ENCODE data around the gene OSBPL3. TPM values are rescaled to one million over a fixed set of nuclear protein-coding genes. Genes with fewer than 3 reads are reported as not detected.

OSBPL3 gene
- polyA plus RNA-seq, 1 donor from 2014 or later: 0.26 TPM

- H3F3A ChIP-seq (ENCODE audit: insufficient read depth, low read length, poor library complexity, severe bottlenecking): no peaks in the 10 kb centered on the region
- H3K27ac ChIP-seq (ENCODE audit: low read length): no peak overlapping the region
- no peaks in the 10 kb centered on the region for H3K9me3 ChIP-seq (ENCODE audit: low read length)
- no peak overlapping the region for H3K4me3 ChIP-seq (ENCODE audit: low read length)
- H3K9me2 ChIP-seq (ENCODE audit: insufficient read depth, low read length): no peaks in the 10 kb centered on the region
- no peak overlapping the region for H3K9ac ChIP-seq (ENCODE audit: low read length)
- H3K79me2 ChIP-seq (replicated peaks; ENCODE audit: insufficient read depth, low read length): no peaks in the 10 kb centered on the region
- no peaks in the 10 kb centered on the region for H4K20me1 ChIP-seq (ENCODE audit: insufficient read depth)
- no peak overlapping the region for H2AFZ ChIP-seq (ENCODE audit: low read depth, low read length)
- no peak overlapping the region for H3K4me2 ChIP-seq (ENCODE audit: low read length)
- H3K36me3 ChIP-seq (ENCODE audit: insufficient read depth, low read length): no peaks in the 10 kb centered on the region
- TF ChIP-seq POLR2AphosphoS5 (IDR thresholded peaks at IDR 0.05) (no peak), CTCF (IDR thresholded peaks at IDR 0.05; ENCODE audit: poor library complexity, severe bottlenecking) (no peak), EP300 (conservative IDR thresholded peaks at IDR 0.05; ENCODE audit: poor library complexity, severe bottlenecking) (no peak)
- H3K27me3 ChIP-seq (ENCODE audit: insufficient read depth, low read depth, low read length): no peaks in the 10 kb centered on the region
Measured at GRCh38 chr7:24842029-24842428, 137.9 kb downstream of the OSBPL3 start.

GRCh38 chr7:24840563-24840962, 139.4 kb downstream of the OSBPL3 start:
- Histone ChIP-seq H3K9me3 (ENCODE audit: low read length) (no peaks in the 10 kb centered on the region), H3K4me3 (ENCODE audit: low read length) (no peak overlapping the region), H3K36me3 (ENCODE audit: insufficient read depth, low read length) (no peaks in the 10 kb centered on the region), H3K27ac (ENCODE audit: low read length) (no peak overlapping the region), H3K9me2 (ENCODE audit: insufficient read depth, low read length) (no peaks in the 10 kb centered on the region), H2AFZ (ENCODE audit: low read depth, low read length) (no peak overlapping the region), H3K4me2 (ENCODE audit: low read length) (no peak overlapping the region), H3K9ac (ENCODE audit: low read length) (no peak overlapping the region), H4K20me1 (ENCODE audit: insufficient read depth) (no peaks in the 10 kb centered on the region), H3F3A (ENCODE audit: insufficient read depth, low read length, poor library complexity, severe bottlenecking) (no peaks in the 10 kb centered on the region), H3K27me3 (ENCODE audit: insufficient read depth, low read depth, low read length) (no peaks in the 10 kb centered on the region), H3K79me2 (replicated peaks; ENCODE audit: insufficient read depth, low read length) (no peaks in the 10 kb centered on the region)
- TF ChIP-seq RAD21 (conservative IDR thresholded peaks at IDR 0.05) (no peak), MXI1 (conservative IDR thresholded peaks at IDR 0.05; ENCODE audit: poor library complexity, severe bottlenecking) (no peak), REST (IDR thresholded peaks at IDR 0.05; ENCODE audit: borderline replicate concordance) (no peak), POLR2AphosphoS5 (IDR thresholded peaks at IDR 0.05) (no peak), TAF1 (IDR thresholded peaks at IDR 0.05; ENCODE audit: low read depth) (no peak), SMC3 (conservative IDR thresholded peaks at IDR 0.05; ENCODE audit: poor library complexity) (no peak), EP300 (conservative IDR thresholded peaks at IDR 0.05; ENCODE audit: poor library complexity, severe bottlenecking) (no peak), CTCF (IDR thresholded peaks at IDR 0.05; ENCODE audit: poor library complexity, severe bottlenecking) (no peak), EZH2 (IDR thresholded peaks at IDR 0.05; ENCODE audit: borderline replicate concordance, insufficient read depth, low read length, poor library complexity, severe bottlenecking) (no peak)

Measured in neural cell (in vitro differentiated cells).